OCI-LY3 (cell line): ENCODE results near the gene CRB1.

Experiments used
- H2AFZ ChIP-seq: fragments of 200-600, 300-600 bp; shearing (Covaris generic); 2 replicates; pipeline ENCODE4 v1.6.0; 2014; ENCODE audit warnings: antibody characterized with exemption, low read depth, low read length
- H3K27ac ChIP-seq: fragments of 200-600, 300-600 bp; sonication (generic); 2 replicates; pipeline ENCODE4 v1.5.1; 2014; ENCODE audit warnings: mild to moderate bottlenecking, low read length, moderate library complexity, mixed read lengths
- H3K27me3 ChIP-seq: fragments of 200-600, 300-600 bp; sonication (generic); 2 replicates; pipeline ENCODE4 v1.6.1; 2014; ENCODE audit warnings: low read depth, low read length, mixed read lengths
- H3K36me3 ChIP-seq: fragments of 200-600, 300-600 bp; sonication (generic); replicated peaks from 2 replicates; pipeline ENCODE3; 2014; ENCODE audit warnings: low read depth, low read length, mixed read lengths
- H3K4me1 ChIP-seq: fragments of 300-600, 200-600 bp; sonication (generic); 2 replicates; pipeline ENCODE4 v1.6.1; 2014; ENCODE audit warnings: low read length, mixed read lengths
- H3K4me2 ChIP-seq: fragments of 200-600, 300-600 bp; sonication (generic); 2 replicates; pipeline ENCODE4 v1.6.1; 2014; ENCODE audit warnings: low read length, mixed read lengths
- H3K4me3 ChIP-seq: fragments of 300-600, 200-600 bp; sonication (generic); 2 replicates; pipeline ENCODE4 v1.5.1; 2014; ENCODE audit warnings: antibody characterized with exemption, mild to moderate bottlenecking, low read length, moderate library complexity
- H3K79me2 ChIP-seq: fragments of 300-600, 200-600 bp; shearing (Covaris generic); 2 replicates; pipeline ENCODE4 v1.6.1; 2014; ENCODE audit warnings: mild to moderate bottlenecking, low read length, mixed read lengths
- H3K9ac ChIP-seq: fragments of 300-600, 200-600 bp; shearing (Covaris generic); 2 replicates; pipeline ENCODE4 v1.6.0; 2014; ENCODE audit warnings: mild to moderate bottlenecking, low read length, moderate library complexity
- H3K9me3 ChIP-seq: fragments of 200-600, 300-600 bp; shearing (Covaris generic); 2 replicates; pipeline ENCODE4 v1.6.1; 2014; ENCODE audit warnings: low read length, mixed read lengths; ENCODE audit not compliant: insufficient read depth
- H4K20me1 ChIP-seq: fragments of 200-600, 300-600 bp; sonication (generic); 2 replicates; pipeline ENCODE4 v1.6.1; 2016; ENCODE audit warnings: low read length, mixed read lengths; ENCODE audit not compliant: insufficient read depth
- CTCF ChIP-seq: fragments of 200-600, 300-600 bp; sonication (generic); IDR thresholded peaks from 2 replicates; pipeline ENCODE4 v1.5.1; 2014; ENCODE audit warnings: antibody characterized with exemption, low read length, low read depth
- EZH2phosphoT487 ChIP-seq: fragments of 200-600 bp; shearing (Covaris generic); IDR thresholded peaks from 2 replicates; pipeline ENCODE4 v1.6.1; 2018; ENCODE audit warnings: antibody characterized with exemption, mixed run types, low read depth

Gene CRB1

GRCh38 chr1:197254866-197255265 lies 13.2 kb upstream of the CRB1 start:
- Histone ChIP-seq H3K27ac (no peak overlapping the region), H3K4me2 (no peak overlapping the region), H2AFZ (no peak overlapping the region), H3K9me3 (no peaks in the 10 kb centered on the region), H3K36me3 (no peaks in the 10 kb centered on the region), H3K4me1 (no peaks in the 10 kb centered on the region), H3K27me3 (no peaks in the 10 kb centered on the region), H3K79me2 (no peaks in the 10 kb centered on the region), H4K20me1 (no peaks in the 10 kb centered on the region), H3K9ac (no peak overlapping the region), H3K4me3 (no peak overlapping the region)
- TF ChIP-seq EZH2phosphoT487, result no peak
- TF ChIP-seq CTCF, result no peak

GRCh38 chr1:197264936-197265567 lies 3.0 kb upstream of the CRB1 start:
- peaks cover 6% of the 10 kb centered on the region; the same call in 1 of the 2 replicates for H3K4me1 ChIP-seq
- no peak overlapping the region for H3K27ac ChIP-seq
- no peak for TF ChIP-seq CTCF
- no peak for TF ChIP-seq EZH2phosphoT487
- no peak overlapping the region for H3K4me2 ChIP-seq
- no peak overlapping the region for H3K9ac ChIP-seq
- no peaks in the 10 kb centered on the region for H3K36me3 ChIP-seq
- no peaks in the 10 kb centered on the region for H4K20me1 ChIP-seq
- H2AFZ ChIP-seq, result no peak overlapping the region
- no peaks in the 10 kb centered on the region for H3K27me3 ChIP-seq
- no peaks in the 10 kb centered on the region for H3K9me3 ChIP-seq
- H3K4me3 ChIP-seq, result no peak overlapping the region
- H3K79me2 ChIP-seq, result no peaks in the 10 kb centered on the region

GRCh38 chr1:197269053-197269452 lies 1.0 kb downstream of the CRB1 start:
- Histone ChIP-seq H4K20me1 (no peaks in the 10 kb centered on the region), H3K79me2 (no peaks in the 10 kb centered on the region), H3K9me3 (no peaks in the 10 kb centered on the region), H3K27me3 (no peaks in the 10 kb centered on the region), H3K4me3 (no peak overlapping the region), H2AFZ (no peak overlapping the region), H3K4me2 (no peak overlapping the region), H3K9ac (no peak overlapping the region), H3K27ac (no peak overlapping the region), H3K4me1 (peaks cover 6% of the 10 kb centered on the region; the same call in 1 of the 2 replicates), H3K36me3 (no peaks in the 10 kb centered on the region)
- TF ChIP-seq EZH2phosphoT487 (no peak), CTCF (no peak)

GRCh38 chr1:197272791-197273190 lies 4.7 kb downstream of the CRB1 start:
- TF ChIP-seq CTCF (no peak), EZH2phosphoT487 (no peak)
- no peak overlapping the region for H3K4me3 ChIP-seq
- no peak overlapping the region for H3K27ac ChIP-seq
- no peak overlapping the region for H3K4me2 ChIP-seq
- no peaks in the 10 kb centered on the region for H4K20me1 ChIP-seq
- H2AFZ ChIP-seq, result no peak overlapping the region
- H3K36me3 ChIP-seq, result no peaks in the 10 kb centered on the region
- peaks cover 5% of the 10 kb centered on the region; the same call in 1 of the 2 replicates for H3K4me1 ChIP-seq
- H3K79me2 ChIP-seq, result no peaks in the 10 kb centered on the region
- no peaks in the 10 kb centered on the region for H3K27me3 ChIP-seq
- H3K9me3 ChIP-seq, result no peaks in the 10 kb centered on the region
- H3K9ac ChIP-seq, result no peak overlapping the region
